Osteoblast (primary cell): ENCODE measurements around the gene CNTN5. TPM values are rescaled to one million over a fixed set of nuclear protein-coding genes. Genes with fewer than 3 reads are reported as not detected.

ENCODE experiments used
- DNase-seq: peaks from one replicate; pipeline ENCODE4 v3.0.0; 2011; ENCODE audit warnings: low spot score, mixed read lengths; ENCODE audit not compliant: insufficient read length; ENCODE audit errors: missing footprints
- H2AFZ ChIP-seq: 2 replicates; pipeline ENCODE4 v1.6.0; 2011; ENCODE audit warnings: mild to moderate bottlenecking, low read length
- H3K27ac ChIP-seq: 2 replicates; pipeline ENCODE4 v1.5.1; 2011; ENCODE audit warnings: mild to moderate bottlenecking, low read depth, low read length, moderate library complexity
- H3K27me3 ChIP-seq: 2 replicates; pipeline ENCODE4 v1.6.0; 2012; ENCODE audit warnings: mild to moderate bottlenecking, control low read depth, inconsistent platforms, low read length, moderate library complexity; ENCODE audit not compliant: insufficient read depth
- H3K36me3 ChIP-seq: 2 replicates; pipeline ENCODE4 v1.5.1; 2011; ENCODE audit warnings: mild to moderate bottlenecking, low read length, control low read depth, moderate library complexity; ENCODE audit not compliant: insufficient read depth
- H3K4me1 ChIP-seq: 2 replicates; pipeline ENCODE4 v1.5.1; 2011; ENCODE audit warnings: mild to moderate bottlenecking, low read length, control low read depth, moderate library complexity; ENCODE audit not compliant: insufficient read depth
- H3K4me2 ChIP-seq: 2 replicates; pipeline ENCODE4 v1.6.0; 2011; ENCODE audit warnings: mild to moderate bottlenecking, low read length; ENCODE audit not compliant: insufficient read depth
- H3K4me3 ChIP-seq: fragments of 200-600 bp; sonication (generic); 3 replicates; pipeline ENCODE4 v1.5.1; 2012; ENCODE audit warnings: mild to moderate bottlenecking, low read length, inconsistent platforms; ENCODE audit not compliant: insufficient read depth
- H3K79me2 ChIP-seq: 2 replicates; pipeline ENCODE4 v1.6.0; 2012; ENCODE audit warnings: mild to moderate bottlenecking, low read length, control low read depth, inconsistent platforms; ENCODE audit not compliant: insufficient read depth
- H3K9me3 ChIP-seq: 2 replicates; pipeline ENCODE4 v1.5.1; 2011; ENCODE audit warnings: low read depth, low read length, control low read depth
- H4K20me1 ChIP-seq: 2 replicates; pipeline ENCODE4 v1.6.0; 2012; ENCODE audit warnings: mild to moderate bottlenecking, low read length, control low read depth; ENCODE audit not compliant: insufficient read depth
- total RNA-seq: library from RNA; depleted of rRNA; stranded (reverse); fragments of >200 nt; gene quantifications from 2 replicates; pipeline ENCODE4 v1.2.3, GENCODE V29; 2012
- TF ChIP-seq, protein P1 (sequence below): IDR thresholded peaks from 2 replicates; pipeline ENCODE4 v1.5.1; 2011; ENCODE audit warnings: mild to moderate bottlenecking, low read depth, low read length, moderate library complexity; ENCODE audit errors: extremely low read depth

CNTN5 gene
- total RNA-seq, 1 donor = not detected

DNA sequence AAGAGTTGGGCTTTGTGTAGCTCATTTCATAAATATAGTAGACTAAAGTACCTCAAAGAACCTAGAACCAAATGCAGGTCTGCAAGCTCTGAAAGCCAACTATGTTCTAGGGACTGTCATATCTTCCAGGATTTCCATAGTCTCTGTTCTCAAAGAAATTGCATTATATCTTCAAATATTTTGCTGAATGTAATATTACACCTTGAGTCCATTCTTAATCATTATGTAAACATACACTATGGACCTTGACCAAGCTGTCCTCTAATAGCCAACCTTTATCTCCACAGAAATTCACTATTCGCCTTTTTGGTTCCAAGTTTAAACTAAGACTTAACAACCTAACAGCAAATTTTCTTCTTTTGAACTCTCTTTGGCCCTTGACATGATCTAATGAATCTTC, 987.7 kb downstream of the CNTN5 start:
- Histone ChIP-seq H2AFZ (no peak overlapping the region), H3K4me3 (no peak overlapping the region), H3K79me2 (no peaks in the 10 kb centered on the region), H3K27me3 (no peaks in the 10 kb centered on the region), H3K4me2 (no peak overlapping the region), H3K36me3 (no peaks in the 10 kb centered on the region), H3K27ac (no peak overlapping the region), H3K9me3 (peaks cover 2% of the 10 kb centered on the region), H3K4me1 (no peaks in the 10 kb centered on the region), H4K20me1 (no peaks in the 10 kb centered on the region)
- DNase-seq = no peak
- TF ChIP-seq, protein P1, sequence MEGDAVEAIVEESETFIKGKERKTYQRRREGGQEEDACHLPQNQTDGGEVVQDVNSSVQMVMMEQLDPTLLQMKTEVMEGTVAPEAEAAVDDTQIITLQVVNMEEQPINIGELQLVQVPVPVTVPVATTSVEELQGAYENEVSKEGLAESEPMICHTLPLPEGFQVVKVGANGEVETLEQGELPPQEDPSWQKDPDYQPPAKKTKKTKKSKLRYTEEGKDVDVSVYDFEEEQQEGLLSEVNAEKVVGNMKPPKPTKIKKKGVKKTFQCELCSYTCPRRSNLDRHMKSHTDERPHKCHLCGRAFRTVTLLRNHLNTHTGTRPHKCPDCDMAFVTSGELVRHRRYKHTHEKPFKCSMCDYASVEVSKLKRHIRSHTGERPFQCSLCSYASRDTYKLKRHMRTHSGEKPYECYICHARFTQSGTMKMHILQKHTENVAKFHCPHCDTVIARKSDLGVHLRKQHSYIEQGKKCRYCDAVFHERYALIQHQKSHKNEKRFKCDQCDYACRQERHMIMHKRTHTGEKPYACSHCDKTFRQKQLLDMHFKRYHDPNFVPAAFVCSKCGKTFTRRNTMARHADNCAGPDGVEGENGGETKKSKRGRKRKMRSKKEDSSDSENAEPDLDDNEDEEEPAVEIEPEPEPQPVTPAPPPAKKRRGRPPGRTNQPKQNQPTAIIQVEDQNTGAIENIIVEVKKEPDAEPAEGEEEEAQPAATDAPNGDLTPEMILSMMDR = no peak

DNA sequence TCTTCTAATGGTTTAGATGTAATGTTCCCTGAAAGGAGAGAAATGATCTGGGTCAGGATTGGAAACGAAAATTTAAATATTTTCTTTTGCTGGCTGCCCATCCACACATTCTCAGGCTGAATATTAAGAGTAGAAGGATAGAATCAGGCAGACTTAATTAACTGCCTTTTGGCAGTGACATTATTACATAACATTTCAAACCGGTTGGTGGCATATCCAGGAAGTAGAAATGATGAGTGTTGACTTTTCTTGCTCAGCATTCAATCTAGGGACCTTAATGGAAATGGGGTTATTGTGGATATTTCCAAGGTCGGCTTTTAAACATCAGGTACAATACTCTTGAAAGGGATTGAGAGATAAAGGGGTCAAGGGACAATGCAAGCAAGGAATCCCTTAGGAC, 989.0 kb downstream of the CNTN5 start:
- no peak for DNase-seq
- no peaks in the 10 kb centered on the region for H3K79me2 ChIP-seq
- no peak overlapping the region for H3K27ac ChIP-seq
- H2AFZ ChIP-seq = no peak overlapping the region
- H4K20me1 ChIP-seq = no peaks in the 10 kb centered on the region
- no peaks in the 10 kb centered on the region for H3K27me3 ChIP-seq
- H3K4me3 ChIP-seq = no peak overlapping the region
- no peaks in the 10 kb centered on the region for H3K4me1 ChIP-seq
- H3K36me3 ChIP-seq = no peaks in the 10 kb centered on the region
- H3K4me2 ChIP-seq = no peak overlapping the region
- peaks cover 2% of the 10 kb centered on the region for H3K9me3 ChIP-seq
- TF ChIP-seq, protein P1 = no peak

DNA sequence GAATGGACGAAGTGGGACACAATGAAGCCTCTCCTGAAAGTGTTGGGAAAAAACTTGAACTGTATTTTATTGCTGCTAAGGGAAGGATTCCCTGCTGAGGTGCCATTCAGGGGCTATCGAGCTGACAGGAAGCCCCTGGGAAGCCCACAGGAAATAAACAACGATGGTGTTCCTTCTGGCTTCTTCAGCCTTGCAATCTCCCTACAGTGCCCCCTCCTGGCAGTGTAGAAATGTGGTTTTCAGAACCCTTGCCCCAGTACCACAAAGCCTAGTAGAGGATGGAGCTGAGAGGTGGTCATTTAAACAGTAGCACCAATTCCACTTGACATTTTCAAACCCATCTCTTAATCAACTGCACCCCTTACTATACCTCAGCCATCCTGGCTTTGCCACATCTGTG, 989.6 kb downstream of the CNTN5 start:
- DNase-seq = no peak

DNA sequence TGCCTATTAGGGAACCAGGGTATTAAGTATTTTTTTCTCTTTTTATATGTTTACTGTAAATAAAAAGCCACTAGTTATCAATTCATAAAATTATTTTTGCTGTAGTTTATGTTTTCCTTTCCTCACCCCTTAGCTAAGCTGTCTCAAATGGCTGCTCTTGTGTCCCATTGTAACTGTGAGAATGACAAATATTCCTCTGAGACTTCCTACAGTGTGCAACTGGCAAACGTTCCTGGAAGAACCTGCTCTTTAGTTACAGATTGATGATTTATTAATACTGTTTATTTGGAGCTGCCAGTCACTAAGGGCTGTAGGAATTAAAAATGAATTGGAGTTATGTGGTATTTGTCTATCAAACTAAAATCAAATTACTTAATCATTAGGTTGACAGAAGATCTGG, 990.9 kb downstream of the CNTN5 start:
- Histone ChIP-seq H3K4me3 (no peak overlapping the region), H3K4me2 (no peak overlapping the region), H3K36me3 (no peaks in the 10 kb centered on the region), H3K27ac (no peak overlapping the region), H3K79me2 (no peaks in the 10 kb centered on the region), H2AFZ (no peak overlapping the region), H3K4me1 (no peaks in the 10 kb centered on the region), H4K20me1 (no peaks in the 10 kb centered on the region), H3K27me3 (no peaks in the 10 kb centered on the region), H3K9me3 (peaks cover 2% of the 10 kb centered on the region)
- TF ChIP-seq, protein P1 = no peak
- DNase-seq = no peak

More for the DNA sequence above, 989.6 kb downstream of the CNTN5 start:
- H3K4me3 ChIP-seq = no peak overlapping the region
- H4K20me1 ChIP-seq = no peaks in the 10 kb centered on the region
- H2AFZ ChIP-seq = no peak overlapping the region
- no peak overlapping the region for H3K4me2 ChIP-seq
- H3K4me1 ChIP-seq = no peaks in the 10 kb centered on the region
- H3K27me3 ChIP-seq = no peaks in the 10 kb centered on the region
- TF ChIP-seq, protein P1 = no peak
- no peak overlapping the region for H3K27ac ChIP-seq
- H3K79me2 ChIP-seq = no peaks in the 10 kb centered on the region
- H3K9me3 ChIP-seq = peaks cover 2% of the 10 kb centered on the region
- no peaks in the 10 kb centered on the region for H3K36me3 ChIP-seq
